ENCODE data around the gene DCST1. TPM values are rescaled to one million over a fixed set of nuclear protein-coding genes. Genes with fewer than 3 reads are reported as not detected.

Gene DCST1
- total and polyA plus RNA-seq, 2 of the 8 experiments (the other 6 are each of a cell fraction or from before 2014, with no cell fraction given) = not detected

DNA sequence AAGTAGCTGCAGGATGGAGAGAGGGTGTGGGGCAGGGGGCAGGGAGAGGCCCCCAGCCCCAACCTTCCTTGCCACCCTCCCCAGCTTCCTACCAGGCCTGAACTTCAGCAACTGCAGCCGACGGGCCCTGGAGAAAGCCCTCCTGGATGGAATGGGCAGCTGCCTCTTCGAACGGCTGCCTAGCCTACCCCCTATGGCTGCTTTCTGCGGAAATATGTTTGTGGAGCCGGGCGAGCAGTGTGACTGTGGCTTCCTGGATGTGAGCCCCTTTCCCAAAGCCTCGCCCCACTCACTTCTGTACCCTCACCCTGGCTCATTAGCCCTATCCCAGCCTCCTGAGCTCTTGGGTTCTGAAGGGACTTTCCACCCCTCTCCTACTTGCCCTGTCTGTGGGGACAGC is 23.5 kb downstream of the DCST1 start:
- no peak for FAIRE-seq

More for the DNA sequence above, 23.5 kb downstream of the DCST1 start:
- Histone ChIP-seq H3K23me2 (ENCODE audit: low read depth, low read length) (peaks cover 1% of the 10 kb centered on the region; the same call in 1 of the 2 replicates), H3K4me3 (ENCODE audit: extremely low read depth in 1 of 4, insufficient read depth in 2 of 4, low read depth in 3 of 4, low read length in 4 of 4) (no peak overlapping the region), H3K4me1 (replicated peaks in 1 of 4; ENCODE audit: control insufficient read depth in 3 of 4, insufficient read depth in 4 of 4, low read length in 3 of 4) (peaks cover 0 to 11% (median 3%) of the 10 kb centered on the region in 4 experiments; a peak in 5 of 7 replicates), H2AK5ac (ENCODE audit: low read depth, low read length) (no peak overlapping the region), H3K36me3 (ENCODE audit: control insufficient read depth in 2 of 4, insufficient read depth in 4 of 4, low read length in 3 of 4) (peaks cover 0 to 3% (median 0%) of the 10 kb centered on the region in 4 experiments; a peak in 2 of 8 replicates), H3K27me3 (replicated peaks in 1 of 4; ENCODE audit: control insufficient read depth in 3 of 4, extremely low read depth in 1 of 4, insufficient read depth in 3 of 4, low read length in 3 of 4) (peaks cover 0 to 11% (median 9%) of the 10 kb centered on the region in 4 experiments; a peak in 5 of 7 replicates), H3K4ac (replicated peaks; ENCODE audit: insufficient read length, low read depth, low read length) (no peak overlapping the region), H4K91ac (replicated peaks; ENCODE audit: insufficient read length, low read length) (no peak overlapping the region), H3K23ac (ENCODE audit: insufficient read length) (no peak overlapping the region), H2BK120ac (replicated peaks; ENCODE audit: low read depth, low read length) (no peak overlapping the region), H2BK20ac (ENCODE audit: low read length) (no peak overlapping the region), H3K4me2 (ENCODE audit: insufficient read depth in 1 of 2, low read depth in 2 of 2, low read length in 2 of 2) (no peak overlapping the region), H2BK12ac (ENCODE audit: low read depth, low read length) (no peak overlapping the region), H3K56ac (replicated peaks; ENCODE audit: insufficient read length, low read depth, low read length) (no peak overlapping the region), H2BK15ac (ENCODE audit: low read length) (no peak overlapping the region), H4K20me1 (replicated peaks in 1 of 2; ENCODE audit: control insufficient read depth in 1 of 2, insufficient read depth in 2 of 2, low read length in 2 of 2) (peaks cover 2 to 9% of the 10 kb centered on the region in 2 experiments), H3K18ac (ENCODE audit: extremely low read depth, low read length) (no peak overlapping the region), H4K8ac (ENCODE audit: extremely low read depth, insufficient read depth, low read length) (no peak overlapping the region), H4K5ac (ENCODE audit: insufficient read length, low read depth, low read length) (no peak overlapping the region), H3K27ac (ENCODE audit: low read depth, low read length) (no peak overlapping the region), H3K79me2 (ENCODE audit: control insufficient read depth in 1 of 2, insufficient read depth in 2 of 2, low read length in 2 of 2) (no peaks in the 10 kb centered on the region), H3K14ac (ENCODE audit: insufficient read length) (no peak overlapping the region), H3K79me1 (ENCODE audit: low read depth, low read length) (no peaks in the 10 kb centered on the region), H3K9me3 (ENCODE audit: insufficient read depth in 2 of 2, low read depth in 1 of 2, low read length in 1 of 2) (no peaks in the 10 kb centered on the region), H2AFZ (ENCODE audit: low read length) (no peak overlapping the region), H3K9ac (replicated peaks in 1 of 4; ENCODE audit: extremely low read depth in 1 of 4, low read depth in 3 of 4, low read length in 3 of 4) (no peak overlapping the region), H2BK5ac (ENCODE audit: low read depth, low read length) (no peak overlapping the region)
- POLR2A ChIA-PET (ENCODE audit: partially characterized antibody) = interaction anchor here (0.7 to 1.4 kb wide), 3 partner anchors 9 to 85 kb away, joined by 3 to 4 read pairs (median 4); no protein-coding TSS in a partner anchor
- DNase-seq (ENCODE audit: low read depth in 1 of 2, low spot score in 2 of 2) = no peak
- 82% methylated on average over 8 of the region's 8 CpGs; no CpG with 5 or more reads in 1 of the 2 experiments for WGBS, 2 experiments (ENCODE audit: extremely low coverage in 1 of 2, insufficient coverage in 1 of 2, insufficient read length in 1 of 2, insufficient replicate concordance in 2 of 2, low coverage in 1 of 2, low lambda C conversion rate in 2 of 2, missing lambda C conversion rate in 1 of 2)
- TF ChIP-seq CBX5 (IDR thresholded peaks at IDR 0.05; ENCODE audit: low read depth, low read length) (no peak), GTF2F1 (IDR thresholded peaks at IDR 0.05; ENCODE audit: borderline replicate concordance, low read depth, low read length) (no peak), CBX8 (IDR thresholded peaks at IDR 0.05; ENCODE audit: borderline replicate concordance, low read depth, low read length) (no peak), SP1 (IDR thresholded peaks at IDR 0.05; ENCODE audit: low read depth, low read length) (no peak), KDM1A (IDR thresholded peaks at IDR 0.05; ENCODE audit: borderline replicate concordance, low read length) (no peak), EP300 (IDR thresholded peaks at IDR 0.05; ENCODE audit: borderline replicate concordance in 1 of 2, low read depth in 2 of 2, low read length in 2 of 2) (no peak), MAFK (IDR thresholded peaks at IDR 0.05; ENCODE audit: low read depth, low read length) (no peak), POLR2AphosphoS5 (IDR thresholded peaks at IDR 0.05; ENCODE audit: low read depth, low read length) (no peak), SIN3A (conservative IDR thresholded peaks at IDR 0.05 in 1 of 2, IDR thresholded peaks at IDR 0.05 in 1 of 2; ENCODE audit: low read depth in 1 of 2, low read length in 2 of 2) (no peak), TAF1 (IDR thresholded peaks at IDR 0.05; ENCODE audit: low read depth, low read length) (no peak), SIX5 (IDR thresholded peaks at IDR 0.05; ENCODE audit: low read depth, low read length) (no peak), TCF12 (IDR thresholded peaks at IDR 0.05; ENCODE audit: low read depth, low read length) (no peak), YY1 (IDR thresholded peaks at IDR 0.05; ENCODE audit: low read depth, low read length) (no peak)
- TF ChIP-seq, protein P1, sequence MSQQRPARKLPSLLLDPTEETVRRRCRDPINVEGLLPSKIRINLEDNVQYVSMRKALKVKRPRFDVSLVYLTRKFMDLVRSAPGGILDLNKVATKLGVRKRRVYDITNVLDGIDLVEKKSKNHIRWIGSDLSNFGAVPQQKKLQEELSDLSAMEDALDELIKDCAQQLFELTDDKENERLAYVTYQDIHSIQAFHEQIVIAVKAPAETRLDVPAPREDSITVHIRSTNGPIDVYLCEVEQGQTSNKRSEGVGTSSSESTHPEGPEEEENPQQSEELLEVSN (IDR thresholded peaks at IDR 0.05) = no peak
- CTCF ChIA-PET (ENCODE audit: partially characterized antibody) = interaction anchor here (1.2 to 33.9 kb wide), 13 partner anchors 4 to 193 kb away, joined by 3 to 907 read pairs (median 7); partner anchors contain the start of genes ADAM15, EFNA3, EFNA4 and LENEP
